AG04450 (cell line): ENCODE data around the gene TTC3. TPM values are rescaled to one million over a fixed set of nuclear protein-coding genes. Genes with fewer than 3 reads are reported as not detected.
"Not testable (repeated sequence)": the region's sequence is repeated elsewhere in the genome, so short reads cannot be mapped to it uniquely, and the experiment has no call there.

Source experiments
- CTCF ChIA-PET: fragments of 300-600, 350-600 bp; formaldehyde crosslinking; extraction: SDS; loops from one replicate; lab custom pipeline; 2022; ENCODE audit warnings: antibody characterized with exemption, inconsistent platforms; lab: Charles Lee
- POLR2A ChIA-PET: fragments of 350-600 bp; formaldehyde crosslinking; extraction: SDS; loops from one replicate; lab custom pipeline; 2021; ENCODE audit warnings: antibody characterized with exemption, inconsistent platforms; lab: Yijun Ruan, JAX
- DNase-seq: peaks from one replicate; pipeline ENCODE4 v3.0.0-alpha.2; 2011; ENCODE audit warnings: low read depth, low spot score
- H3K27ac ChIP-seq: one replicate; pipeline ENCODE4 v1.5.1; 2012; ENCODE audit warnings: low read depth, low read length, control low read depth
- H3K27me3 ChIP-seq: one replicate; pipeline ENCODE4 v1.6.0; 2012; ENCODE audit warnings: low read length; ENCODE audit not compliant: control insufficient read depth, insufficient read depth
- H3K4me3 ChIP-seq: 2 replicates; pipeline ENCODE4 v1.5.1; 2011; ENCODE audit warnings: mild to moderate bottlenecking, low read depth, low read length, control low read depth
- H3K9me3 ChIP-seq: 2 replicates; pipeline ENCODE4 v1.5.1; 2012; ENCODE audit warnings: low read length; ENCODE audit not compliant: control insufficient read depth, insufficient read depth
- CTCF ChIP-seq: IDR thresholded peaks from 2 replicates; pipeline ENCODE4 v1.5.1; 2011; ENCODE audit warnings: low read depth, low read length, control low read depth, inconsistent platforms
- polyA plus RNA-seq: library from polyadenylated mRNA; depleted of rRNA; stranded (reverse); fragments of >200 nt; gene quantifications from 2 replicates; pipeline ENCODE4 v1.2.3, GENCODE V29; 2011

TTC3 gene
- polyA plus RNA-seq, 1 experiment = 224 TPM

GRCh38 chr21:37116459-37116858 lies 43.4 kb downstream of the TTC3 start:
- H3K27ac ChIP-seq, H3K27me3 ChIP-seq, H3K4me3 ChIP-seq, H3K9me3 ChIP-seq, POLR2A ChIA-PET, CTCF ChIA-PET, DNase-seq: not testable (repeated sequence)

GRCh38 chr21:37117204-37117603 lies 44.1 kb downstream of the TTC3 start:
- no peaks in the 10 kb centered on the region for H3K9me3 ChIP-seq
- H3K4me3 ChIP-seq = no peak overlapping the region
- H3K27me3 ChIP-seq = no peaks in the 10 kb centered on the region
- H3K27ac ChIP-seq = no peak overlapping the region
- POLR2A ChIA-PET = interaction anchor here (0.7 kb wide), 1 partner anchor 20 kb away, joined by 9 read pairs; no protein-coding TSS in a partner anchor
- no peak for TF ChIP-seq CTCF
- CTCF ChIA-PET = no interaction called here
- DNase-seq = no peak

- no peak for DNase-seq
- H3K27ac ChIP-seq = no peak overlapping the region
- no peak overlapping the region for H3K4me3 ChIP-seq
- no peaks in the 10 kb centered on the region for H3K27me3 ChIP-seq
- ChIA-PET CTCF (no interaction called here), POLR2A (no interaction called here)
- TF ChIP-seq CTCF = no peak
- H3K9me3 ChIP-seq = no peaks in the 10 kb centered on the region
Observed at GRCh38 chr21:37118187-37118826, 45.3 kb downstream of the TTC3 start.

GRCh38 chr21:37119421-37120218 lies 46.6 kb downstream of the TTC3 start:
- POLR2A ChIA-PET = no interaction called here
- Histone ChIP-seq H3K27me3 (no peaks in the 10 kb centered on the region), H3K9me3 (no peaks in the 10 kb centered on the region), H3K4me3 (no peak overlapping the region), H3K27ac (no peak overlapping the region)
- no peak for DNase-seq
- CTCF ChIA-PET = no interaction called here
- no peak for TF ChIP-seq CTCF

GRCh38 chr21:37128076-37128475 lies 55.0 kb downstream of the TTC3 start:
- no peaks in the 10 kb centered on the region for H3K27me3 ChIP-seq
- no peaks in the 10 kb centered on the region for H3K9me3 ChIP-seq
- TF ChIP-seq CTCF = no peak
- H3K4me3 ChIP-seq = no peak overlapping the region
- ChIA-PET POLR2A (no interaction called here), CTCF (no interaction called here)
- DNase-seq = no peak
- H3K27ac ChIP-seq = no peak overlapping the region
